GM23338 (cell line): ENCODE results near the gene CCDC3. TPM values are rescaled to one million over a fixed set of nuclear protein-coding genes. Genes with fewer than 3 reads are reported as not detected.

ENCODE experiments used
- ATAC-seq: fragments of 200-7000 bp; cut with Tn5 transposase; 3 replicates; pipeline ENCODE4 v1.9.1; 2020
- DNase-seq: peaks from one replicate; pipeline ENCODE4 v3.0.0-alpha.2; 2015; ENCODE audit warnings: low spot score
- H2AFZ ChIP-seq: fragments of 200-600 bp; sonication (generic); 2 replicates; pipeline ENCODE4 v1.8.0; 2016; ENCODE audit warnings: antibody characterized with exemption, mild to moderate bottlenecking, moderate library complexity
- H3F3A ChIP-seq: fragments of 200-600 bp; sonication (generic); replicated peaks from 2 replicates; pipeline ENCODE4 v1.8.0; 2017; ENCODE audit warnings: antibody characterized with exemption, mixed run types, low read depth
- H3K27ac ChIP-seq: fragments of 200-600 bp; sonication (generic); 2 replicates; pipeline ENCODE4 v1.6.1; 2016; ENCODE audit warnings: low read depth
- H3K27me3 ChIP-seq: fragments of 200-600 bp; sonication (generic); 2 replicates; pipeline ENCODE4 v1.8.0; 2016; ENCODE audit warnings: mild to moderate bottlenecking, mixed run types, moderate library complexity; ENCODE audit not compliant: insufficient read depth
- H3K36me3 ChIP-seq: fragments of 200-600 bp; sonication (generic); 2 replicates; pipeline ENCODE4 v1.8.0; 2016; ENCODE audit warnings: mild to moderate bottlenecking; ENCODE audit not compliant: insufficient read depth
- H3K4me1 ChIP-seq: fragments of 200-600 bp; sonication (generic); 2 replicates; pipeline ENCODE4 v1.8.0; 2016; ENCODE audit warnings: mild to moderate bottlenecking, moderate library complexity; ENCODE audit not compliant: insufficient read depth
- H3K4me2 ChIP-seq: fragments of 200-600 bp; sonication (generic); 2 replicates; pipeline ENCODE4 v1.7.1; 2017; ENCODE audit warnings: mixed run types
- H3K4me3 ChIP-seq: fragments of 200-600 bp; sonication (generic); 2 replicates; pipeline ENCODE4 v1.6.1; 2016; ENCODE audit warnings: mixed run types
- H3K79me2 ChIP-seq: fragments of 200-600 bp; sonication (generic); replicated peaks from 2 replicates; pipeline ENCODE4 v1.8.0; 2017; ENCODE audit warnings: mild to moderate bottlenecking; ENCODE audit not compliant: insufficient read depth
- H3K9me2 ChIP-seq: fragments of 200-600 bp; sonication (generic); 2 replicates; pipeline ENCODE4 v1.8.0; 2017; ENCODE audit not compliant: insufficient read depth
- H4K20me1 ChIP-seq: fragments of 200-600 bp; sonication (generic); replicated peaks from 2 replicates; pipeline ENCODE4 v1.8.0; 2017; ENCODE audit warnings: mild to moderate bottlenecking; ENCODE audit not compliant: insufficient read depth
- H3K27ac Mint-ChIP-seq: 2 replicates; pipeline ENCODE4 v1.8.0; 2020; ENCODE audit warnings: inconsistent platforms, mild to moderate bottlenecking, moderate library complexity, mixed read lengths
- H3K27me3 Mint-ChIP-seq: 3 replicates; pipeline ENCODE4 v1.8.0; 2022; ENCODE audit warnings: low read depth, mild to moderate bottlenecking, moderate library complexity, mixed read lengths, inconsistent platforms; ENCODE audit not compliant: insufficient read depth, poor library complexity
- H3K36me3 Mint-ChIP-seq: 3 replicates; pipeline ENCODE4 v1.8.0; 2021; ENCODE audit warnings: low read depth, mild to moderate bottlenecking, inconsistent platforms, moderate library complexity, mixed read lengths
- H3K4me1 Mint-ChIP-seq: 3 replicates; pipeline ENCODE4 v1.8.0; 2020; ENCODE audit warnings: mild to moderate bottlenecking, inconsistent platforms, mixed read lengths
- H3K4me3 Mint-ChIP-seq: 3 replicates; pipeline ENCODE4 v1.8.0; 2021; ENCODE audit warnings: moderate library complexity, mild to moderate bottlenecking, inconsistent platforms, mixed read lengths
- H3K9me3 Mint-ChIP-seq: 3 replicates; pipeline ENCODE4 v1.8.0; 2020; ENCODE audit warnings: moderate library complexity, mild to moderate bottlenecking, inconsistent platforms, mixed read lengths
- CREB1 ChIP-seq: fragments of 250-450 bp; sonication (Bioruptor Pico); IDR thresholded peaks from 2 replicates; pipeline ENCODE4 v1.5.0; 2020; ENCODE audit warnings: low read depth, mild to moderate bottlenecking, moderate library complexity
- EZH2 ChIP-seq: fragments of 200-600 bp; sonication (generic); IDR thresholded peaks from one replicate; pipeline ENCODE4 v1.8.0; 2017; ENCODE audit warnings: antibody characterized with exemption, mild to moderate bottlenecking, low read depth; ENCODE audit not compliant: unreplicated experiment
- EZH2phosphoT487 ChIP-seq: fragments of 200-600 bp; sonication (generic); IDR thresholded peaks from one replicate; pipeline ENCODE4 v1.8.1; 2018; ENCODE audit warnings: antibody characterized with exemption; ENCODE audit not compliant: unreplicated experiment
- JUNB ChIP-seq: IDR thresholded peaks from one replicate; pipeline ENCODE4 v1.6.1; 2016; ENCODE audit warnings: antibody characterized with exemption; ENCODE audit not compliant: unreplicated experiment
- NANOG ChIP-seq: IDR thresholded peaks from 2 replicates; pipeline ENCODE4 v1.6.1; 2016; ENCODE audit warnings: antibody characterized with exemption, borderline replicate concordance
- POLR2AphosphoS5 ChIP-seq: IDR thresholded peaks from 2 replicates; pipeline ENCODE4 v1.6.1; 2016; ENCODE audit warnings: antibody characterized with exemption, low read depth
- STAT1 ChIP-seq: IDR thresholded peaks from one replicate; pipeline ENCODE4 v1.6.1; 2016; ENCODE audit warnings: antibody characterized with exemption; ENCODE audit not compliant: unreplicated experiment
- ZNF114 ChIP-seq: fragments of 250-450 bp; sonication (Bioruptor Pico); IDR thresholded peaks from 2 replicates; pipeline ENCODE4 v1.5.0; 2020; ENCODE audit warnings: mild to moderate bottlenecking, moderate library complexity
- ZNF331 ChIP-seq: fragments of 250-450 bp; sonication (Bioruptor Pico); IDR thresholded peaks from 2 replicates; pipeline ENCODE4 v1.5.0; 2020; ENCODE audit warnings: low read depth, mild to moderate bottlenecking, moderate library complexity
- polyA plus RNA-seq: library from polyadenylated mRNA; unstranded; fragments of >200 nt; fragmentation: Nextera tagmentation; extraction: Ambion mirVana; gene quantifications from 2 replicates; pipeline ENCODE4 v1.2.1, GENCODE V29; 2016
- total RNA-seq: library from RNA; depleted of rRNA; stranded (reverse); fragments of >200 nt; shearing (Covaris generic); gene quantifications from 2 replicates; pipeline ENCODE4 v1.2.3, GENCODE V29; 2014
- TF ChIP-seq, protein P1 (sequence below): IDR thresholded peaks from 2 replicates; pipeline ENCODE4 v1.6.1; 2016; ENCODE audit warnings: antibody characterized with exemption
- TF ChIP-seq, protein P2 (sequence below): fragments of 250-450 bp; sonication (Bioruptor Pico); IDR thresholded peaks from 2 replicates; pipeline ENCODE4 v1.5.0; 2020; ENCODE audit warnings: mild to moderate bottlenecking, moderate library complexity
- TF ChIP-seq, protein P3 (sequence below): IDR thresholded peaks from one replicate; pipeline ENCODE4 v1.6.1; 2018; ENCODE audit warnings: antibody characterized with exemption; ENCODE audit not compliant: unreplicated experiment
- TF ChIP-seq, protein P4 (sequence below), 2 experiments: fragments of 200-600 bp in 1 of 2; sonication (generic) in 1 of 2; conservative IDR thresholded peaks; 2 replicates each; pipeline versions ENCODE4 v1.5.1 to v1.6.1; 2016 to 2017; ENCODE audit warnings: antibody characterized with exemption in 2 of 2, low read depth in 2 of 2, mild to moderate bottlenecking in 2 of 2, moderate library complexity in 1 of 2

CCDC3 gene
- total and polyA plus RNA-seq, 2 experiments from 2014 or later, result 1.4 to 5.2 TPM

DNA sequence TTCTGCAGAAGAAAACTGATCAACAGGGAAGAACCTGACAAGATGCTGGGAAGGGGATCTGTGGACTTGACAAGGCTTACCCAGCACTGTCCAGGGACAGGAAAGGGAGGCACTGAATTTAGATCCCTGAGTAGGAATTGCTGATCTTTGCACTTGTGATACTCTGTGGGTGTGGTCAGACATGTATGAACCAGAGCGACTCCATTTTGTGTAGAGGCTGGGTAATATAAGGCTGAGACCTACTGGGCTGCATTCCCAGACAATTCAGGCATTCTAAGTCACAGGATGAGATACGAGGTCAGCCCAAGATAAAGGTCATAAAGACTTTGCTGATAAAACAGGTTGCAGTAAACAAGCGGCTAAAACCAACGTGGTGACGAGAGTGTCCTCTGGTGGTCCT is 60.7 kb downstream of the CCDC3 start:
- Mint-ChIP-seq H3K27ac (no peak overlapping the region), H3K27me3 (no peaks in the 10 kb centered on the region), H3K36me3 (peaks cover 15% of the 10 kb centered on the region), H3K4me3 (no peak overlapping the region), H3K4me1 (peaks cover 15% of the 10 kb centered on the region; the same call in 2 of the 3 replicates), H3K9me3 (peaks cover 16% of the 10 kb centered on the region)
- DNase-seq (no peak), ATAC-seq (no peak)
- Histone ChIP-seq H3K27me3 (no peaks in the 10 kb centered on the region), H3K4me2 (no peak overlapping the region), H3K27ac (no peak overlapping the region), H3K4me3 (no peak overlapping the region), H3K36me3 (no peaks in the 10 kb centered on the region; the same call in 1 of the 2 replicates), H3K4me1 (peaks cover 7% of the 10 kb centered on the region; the same call in 1 of the 2 replicates), H2AFZ (no peak overlapping the region), H4K20me1 (no peaks in the 10 kb centered on the region), H3F3A (no peaks in the 10 kb centered on the region), H3K9me2 (peaks cover 30% of the 10 kb centered on the region; the same call in 1 of the 2 replicates), H3K79me2 (no peaks in the 10 kb centered on the region)
- TF ChIP-seq, protein P1, sequence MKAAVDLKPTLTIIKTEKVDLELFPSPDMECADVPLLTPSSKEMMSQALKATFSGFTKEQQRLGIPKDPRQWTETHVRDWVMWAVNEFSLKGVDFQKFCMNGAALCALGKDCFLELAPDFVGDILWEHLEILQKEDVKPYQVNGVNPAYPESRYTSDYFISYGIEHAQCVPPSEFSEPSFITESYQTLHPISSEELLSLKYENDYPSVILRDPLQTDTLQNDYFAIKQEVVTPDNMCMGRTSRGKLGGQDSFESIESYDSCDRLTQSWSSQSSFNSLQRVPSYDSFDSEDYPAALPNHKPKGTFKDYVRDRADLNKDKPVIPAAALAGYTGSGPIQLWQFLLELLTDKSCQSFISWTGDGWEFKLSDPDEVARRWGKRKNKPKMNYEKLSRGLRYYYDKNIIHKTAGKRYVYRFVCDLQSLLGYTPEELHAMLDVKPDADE, result no peak
- TF ChIP-seq EZH2phosphoT487, result no peak
- TF ChIP-seq EZH2, result no peak
- TF ChIP-seq STAT1, result no peak
- no peak for TF ChIP-seq ZNF114 (CRISPR knock-in tag)
- TF ChIP-seq, protein P2, sequence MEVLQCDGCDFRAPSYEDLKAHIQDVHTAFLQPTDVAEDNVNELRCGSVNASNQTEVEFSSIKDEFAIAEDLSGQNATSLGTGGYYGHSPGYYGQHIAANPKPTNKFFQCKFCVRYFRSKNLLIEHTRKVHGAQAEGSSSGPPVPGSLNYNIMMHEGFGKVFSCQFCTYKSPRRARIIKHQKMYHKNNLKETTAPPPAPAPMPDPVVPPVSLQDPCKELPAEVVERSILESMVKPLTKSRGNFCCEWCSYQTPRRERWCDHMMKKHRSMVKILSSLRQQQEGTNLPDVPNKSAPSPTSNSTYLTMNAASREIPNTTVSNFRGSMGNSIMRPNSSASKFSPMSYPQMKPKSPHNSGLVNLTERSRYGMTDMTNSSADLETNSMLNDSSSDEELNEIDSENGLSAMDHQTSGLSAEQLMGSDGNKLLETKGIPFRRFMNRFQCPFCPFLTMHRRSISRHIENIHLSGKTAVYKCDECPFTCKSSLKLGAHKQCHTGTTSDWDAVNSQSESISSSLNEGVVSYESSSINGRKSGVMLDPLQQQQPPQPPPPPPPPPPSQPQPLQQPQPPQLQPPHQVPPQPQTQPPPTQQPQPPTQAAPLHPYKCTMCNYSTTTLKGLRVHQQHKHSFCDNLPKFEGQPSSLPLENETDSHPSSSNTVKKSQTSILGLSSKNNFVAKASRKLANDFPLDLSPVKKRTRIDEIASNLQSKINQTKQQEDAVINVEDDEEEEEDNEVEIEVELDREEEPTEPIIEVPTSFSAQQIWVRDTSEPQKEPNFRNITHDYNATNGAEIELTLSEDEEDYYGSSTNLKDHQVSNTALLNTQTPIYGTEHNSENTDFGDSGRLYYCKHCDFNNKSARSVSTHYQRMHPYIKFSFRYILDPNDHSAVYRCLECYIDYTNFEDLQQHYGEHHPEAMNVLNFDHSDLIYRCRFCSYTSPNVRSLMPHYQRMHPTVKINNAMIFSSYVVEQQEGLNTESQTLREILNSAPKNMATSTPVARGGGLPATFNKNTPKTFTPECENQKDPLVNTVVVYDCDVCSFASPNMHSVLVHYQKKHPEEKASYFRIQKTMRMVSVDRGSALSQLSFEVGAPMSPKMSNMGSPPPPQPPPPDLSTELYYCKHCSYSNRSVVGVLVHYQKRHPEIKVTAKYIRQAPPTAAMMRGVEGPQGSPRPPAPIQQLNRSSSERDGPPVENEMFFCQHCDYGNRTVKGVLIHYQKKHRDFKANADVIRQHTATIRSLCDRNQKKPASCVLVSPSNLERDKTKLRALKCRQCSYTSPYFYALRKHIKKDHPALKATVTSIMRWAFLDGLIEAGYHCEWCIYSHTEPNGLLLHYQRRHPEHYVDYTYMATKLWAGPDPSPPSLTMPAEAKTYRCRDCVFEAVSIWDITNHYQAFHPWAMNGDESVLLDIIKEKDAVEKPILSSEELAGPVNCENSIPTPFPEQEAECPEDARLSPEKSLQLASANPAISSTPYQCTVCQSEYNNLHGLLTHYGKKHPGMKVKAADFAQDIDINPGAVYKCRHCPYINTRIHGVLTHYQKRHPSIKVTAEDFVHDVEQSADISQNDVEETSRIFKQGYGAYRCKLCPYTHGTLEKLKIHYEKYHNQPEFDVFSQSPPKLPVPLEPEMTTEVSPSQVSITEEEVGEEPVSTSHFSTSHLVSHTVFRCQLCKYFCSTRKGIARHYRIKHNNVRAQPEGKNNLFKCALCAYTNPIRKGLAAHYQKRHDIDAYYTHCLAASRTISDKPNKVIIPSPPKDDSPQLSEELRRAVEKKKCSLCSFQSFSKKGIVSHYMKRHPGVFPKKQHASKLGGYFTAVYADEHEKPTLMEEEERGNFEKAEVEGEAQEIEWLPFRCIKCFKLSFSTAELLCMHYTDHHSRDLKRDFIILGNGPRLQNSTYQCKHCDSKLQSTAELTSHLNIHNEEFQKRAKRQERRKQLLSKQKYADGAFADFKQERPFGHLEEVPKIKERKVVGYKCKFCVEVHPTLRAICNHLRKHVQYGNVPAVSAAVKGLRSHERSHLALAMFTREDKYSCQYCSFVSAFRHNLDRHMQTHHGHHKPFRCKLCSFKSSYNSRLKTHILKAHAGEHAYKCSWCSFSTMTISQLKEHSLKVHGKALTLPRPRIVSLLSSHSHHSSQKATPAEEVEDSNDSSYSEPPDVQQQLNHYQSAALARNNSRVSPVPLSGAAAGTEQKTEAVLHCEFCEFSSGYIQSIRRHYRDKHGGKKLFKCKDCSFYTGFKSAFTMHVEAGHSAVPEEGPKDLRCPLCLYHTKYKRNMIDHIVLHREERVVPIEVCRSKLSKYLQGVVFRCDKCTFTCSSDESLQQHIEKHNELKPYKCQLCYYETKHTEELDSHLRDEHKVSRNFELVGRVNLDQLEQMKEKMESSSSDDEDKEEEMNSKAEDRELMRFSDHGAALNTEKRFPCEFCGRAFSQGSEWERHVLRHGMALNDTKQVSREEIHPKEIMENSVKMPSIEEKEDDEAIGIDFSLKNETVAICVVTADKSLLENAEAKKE (CRISPR knock-in tag), result no peak
- no peak for TF ChIP-seq POLR2AphosphoS5
- TF ChIP-seq ZNF331 (CRISPR knock-in tag), result no peak
- TF ChIP-seq CREB1 (CRISPR knock-in tag), result no peak
- TF ChIP-seq, protein P3, sequence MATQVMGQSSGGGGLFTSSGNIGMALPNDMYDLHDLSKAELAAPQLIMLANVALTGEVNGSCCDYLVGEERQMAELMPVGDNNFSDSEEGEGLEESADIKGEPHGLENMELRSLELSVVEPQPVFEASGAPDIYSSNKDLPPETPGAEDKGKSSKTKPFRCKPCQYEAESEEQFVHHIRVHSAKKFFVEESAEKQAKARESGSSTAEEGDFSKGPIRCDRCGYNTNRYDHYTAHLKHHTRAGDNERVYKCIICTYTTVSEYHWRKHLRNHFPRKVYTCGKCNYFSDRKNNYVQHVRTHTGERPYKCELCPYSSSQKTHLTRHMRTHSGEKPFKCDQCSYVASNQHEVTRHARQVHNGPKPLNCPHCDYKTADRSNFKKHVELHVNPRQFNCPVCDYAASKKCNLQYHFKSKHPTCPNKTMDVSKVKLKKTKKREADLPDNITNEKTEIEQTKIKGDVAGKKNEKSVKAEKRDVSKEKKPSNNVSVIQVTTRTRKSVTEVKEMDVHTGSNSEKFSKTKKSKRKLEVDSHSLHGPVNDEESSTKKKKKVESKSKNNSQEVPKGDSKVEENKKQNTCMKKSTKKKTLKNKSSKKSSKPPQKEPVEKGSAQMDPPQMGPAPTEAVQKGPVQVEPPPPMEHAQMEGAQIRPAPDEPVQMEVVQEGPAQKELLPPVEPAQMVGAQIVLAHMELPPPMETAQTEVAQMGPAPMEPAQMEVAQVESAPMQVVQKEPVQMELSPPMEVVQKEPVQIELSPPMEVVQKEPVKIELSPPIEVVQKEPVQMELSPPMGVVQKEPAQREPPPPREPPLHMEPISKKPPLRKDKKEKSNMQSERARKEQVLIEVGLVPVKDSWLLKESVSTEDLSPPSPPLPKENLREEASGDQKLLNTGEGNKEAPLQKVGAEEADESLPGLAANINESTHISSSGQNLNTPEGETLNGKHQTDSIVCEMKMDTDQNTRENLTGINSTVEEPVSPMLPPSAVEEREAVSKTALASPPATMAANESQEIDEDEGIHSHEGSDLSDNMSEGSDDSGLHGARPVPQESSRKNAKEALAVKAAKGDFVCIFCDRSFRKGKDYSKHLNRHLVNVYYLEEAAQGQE, result no peak
- TF ChIP-seq, protein P4, sequence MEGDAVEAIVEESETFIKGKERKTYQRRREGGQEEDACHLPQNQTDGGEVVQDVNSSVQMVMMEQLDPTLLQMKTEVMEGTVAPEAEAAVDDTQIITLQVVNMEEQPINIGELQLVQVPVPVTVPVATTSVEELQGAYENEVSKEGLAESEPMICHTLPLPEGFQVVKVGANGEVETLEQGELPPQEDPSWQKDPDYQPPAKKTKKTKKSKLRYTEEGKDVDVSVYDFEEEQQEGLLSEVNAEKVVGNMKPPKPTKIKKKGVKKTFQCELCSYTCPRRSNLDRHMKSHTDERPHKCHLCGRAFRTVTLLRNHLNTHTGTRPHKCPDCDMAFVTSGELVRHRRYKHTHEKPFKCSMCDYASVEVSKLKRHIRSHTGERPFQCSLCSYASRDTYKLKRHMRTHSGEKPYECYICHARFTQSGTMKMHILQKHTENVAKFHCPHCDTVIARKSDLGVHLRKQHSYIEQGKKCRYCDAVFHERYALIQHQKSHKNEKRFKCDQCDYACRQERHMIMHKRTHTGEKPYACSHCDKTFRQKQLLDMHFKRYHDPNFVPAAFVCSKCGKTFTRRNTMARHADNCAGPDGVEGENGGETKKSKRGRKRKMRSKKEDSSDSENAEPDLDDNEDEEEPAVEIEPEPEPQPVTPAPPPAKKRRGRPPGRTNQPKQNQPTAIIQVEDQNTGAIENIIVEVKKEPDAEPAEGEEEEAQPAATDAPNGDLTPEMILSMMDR (conservative IDR thresholded peaks at IDR 0.05; ENCODE audit: low read depth in 2 of 2), result no peak
- TF ChIP-seq NANOG, result no peak
- no peak for TF ChIP-seq JUNB
